ENCODE data around the gene MAPK10.

MAPK10 gene

GRCh38 chr4:86117705-86118302 is 242.0 kb downstream of the MAPK10 start:
- DNase-seq (ENCODE audit: low read depth) = peak; percentile 92
- no peak for TF ChIP-seq CTCF (IDR thresholded peaks at IDR 0.05; ENCODE audit: low read length, missing control alignments)
- no peak overlapping the region for H3K4me3 ChIP-seq (replicated peaks; ENCODE audit: low read depth, low read length)

- DNase-seq (ENCODE audit: low read depth) = no peak
- no peak overlapping the region for H3K4me3 ChIP-seq (replicated peaks; ENCODE audit: low read depth, low read length)
- no peak for TF ChIP-seq CTCF (IDR thresholded peaks at IDR 0.05; ENCODE audit: low read length, missing control alignments)
Observed at GRCh38 chr4:86114563-86114962, 245.3 kb downstream of the MAPK10 start.

- no peak for DNase-seq (ENCODE audit: low read depth)
- no peak overlapping the region for H3K4me3 ChIP-seq (replicated peaks; ENCODE audit: low read depth, low read length)
- no peak for TF ChIP-seq CTCF (IDR thresholded peaks at IDR 0.05; ENCODE audit: low read length, missing control alignments)
Observed at GRCh38 chr4:86108834-86109233, 251.0 kb downstream of the MAPK10 start.

GRCh38 chr4:86108137-86108536 is 251.7 kb downstream of the MAPK10 start:
- TF ChIP-seq CTCF (IDR thresholded peaks at IDR 0.05; ENCODE audit: low read length, missing control alignments) = no peak
- no peak overlapping the region for H3K4me3 ChIP-seq (replicated peaks; ENCODE audit: low read depth, low read length)
- DNase-seq (ENCODE audit: low read depth) = no peak

GRCh38 chr4:86107112-86107511 is 252.7 kb downstream of the MAPK10 start:
- no peak for TF ChIP-seq CTCF (IDR thresholded peaks at IDR 0.05; ENCODE audit: low read length, missing control alignments)
- DNase-seq (ENCODE audit: low read depth) = no peak
- H3K4me3 ChIP-seq (replicated peaks; ENCODE audit: low read depth, low read length) = no peak overlapping the region

GRCh38 chr4:86106475-86106874 is 253.4 kb downstream of the MAPK10 start:
- TF ChIP-seq CTCF (IDR thresholded peaks at IDR 0.05; ENCODE audit: low read length, missing control alignments) = no peak
- DNase-seq (ENCODE audit: low read depth) = no peak
- no peak overlapping the region for H3K4me3 ChIP-seq (replicated peaks; ENCODE audit: low read depth, low read length)

GRCh38 chr4:86101841-86102240 is 258.0 kb downstream of the MAPK10 start:
- DNase-seq (ENCODE audit: low read depth) = no peak
- no peak overlapping the region for H3K4me3 ChIP-seq (replicated peaks; ENCODE audit: low read depth, low read length)
- no peak for TF ChIP-seq CTCF (IDR thresholded peaks at IDR 0.05; ENCODE audit: low read length, missing control alignments)
